ENCODE data around the gene CCSER1.
A peak's percentile ranks its signal among the peaks of the same experiment; 100 is the strongest.
"Not testable (repeated sequence)": the region's sequence is repeated elsewhere in the genome, so short reads cannot be mapped to it uniquely, and the experiment has no call there.

CCSER1 gene

GRCh38 chr4:91359041-91360031, 1232.1 kb downstream of the CCSER1 start:
- no peak for DNase-seq (ENCODE audit: low read depth, low spot score)

GRCh38 chr4:91362125-91362524, 1234.9 kb downstream of the CCSER1 start:
- no peak for DNase-seq (ENCODE audit: low read depth, low spot score)

DNA sequence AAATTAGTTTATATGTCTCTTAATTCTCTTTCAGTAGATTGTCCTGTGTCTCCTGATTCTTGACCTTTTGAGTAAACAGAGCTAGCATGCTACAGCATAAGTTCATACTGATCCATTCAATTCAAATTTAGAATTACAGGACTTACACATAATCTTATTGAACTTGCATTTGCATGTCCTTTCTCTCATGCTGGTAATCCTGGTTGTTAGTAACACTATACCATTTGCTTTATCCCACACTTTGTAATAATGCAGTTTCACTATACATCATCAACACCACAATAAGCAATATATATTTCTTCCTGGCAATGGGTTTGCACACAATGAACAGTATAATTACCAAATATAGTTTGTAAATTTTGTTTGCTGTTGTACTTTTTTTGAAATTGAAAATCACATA, 1239.4 kb downstream of the CCSER1 start:
- no peak for DNase-seq (ENCODE audit: low read depth, low spot score)

DNA sequence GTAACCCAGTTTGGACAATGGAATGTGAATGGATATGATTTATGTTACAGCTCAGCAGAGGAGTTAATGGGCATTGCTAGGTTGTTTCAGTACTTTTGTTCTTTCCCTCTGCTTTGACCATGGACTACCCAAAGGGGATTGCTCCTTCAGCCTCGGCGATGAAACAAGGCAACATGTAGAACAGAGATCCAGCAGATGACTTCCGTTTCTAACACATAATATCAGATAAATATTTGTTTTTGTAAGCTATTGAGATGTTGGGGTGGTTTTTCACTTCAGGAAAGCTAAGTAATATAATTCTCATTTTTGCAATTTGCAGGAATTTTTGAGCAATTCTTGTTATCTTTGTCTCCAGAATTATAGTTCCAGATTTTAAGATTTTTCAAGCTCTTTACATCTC, 1241.9 kb downstream of the CCSER1 start:
- DNase-seq (ENCODE audit: low read depth, low spot score) = no peak

DNA sequence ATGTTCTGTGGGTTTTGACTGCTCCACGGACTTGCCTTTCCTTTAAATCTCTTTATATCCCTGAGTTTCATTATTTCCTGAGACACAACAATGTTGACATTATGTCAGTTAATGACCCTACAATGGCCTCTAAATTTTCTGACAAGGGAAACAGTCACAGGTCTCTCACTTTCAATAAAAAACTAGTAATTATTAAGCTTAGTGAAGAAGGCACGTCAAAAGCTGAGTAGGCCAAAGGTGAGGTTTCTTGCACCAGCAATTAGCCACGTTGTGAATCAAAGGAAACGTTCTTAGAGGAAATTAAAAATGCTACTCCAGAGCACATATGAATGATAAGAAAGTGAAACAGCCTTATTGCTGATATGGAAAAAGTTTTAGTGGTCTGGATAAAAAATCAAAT, 1246.4 kb downstream of the CCSER1 start:
- DNase-seq (ENCODE audit: low read depth, low spot score) = no peak

GRCh38 chr4:91405431-91405830, 1278.2 kb downstream of the CCSER1 start:
- DNase-seq (ENCODE audit: low read depth, low spot score) = not testable (repeated sequence)

GRCh38 chr4:91422011-91422410, 1294.8 kb downstream of the CCSER1 start:
- DNase-seq (ENCODE audit: low read depth, low spot score) = no peak

GRCh38 chr4:91426725-91427124, 1299.5 kb downstream of the CCSER1 start:
- DNase-seq (ENCODE audit: low read depth, low spot score) = no peak

DNA sequence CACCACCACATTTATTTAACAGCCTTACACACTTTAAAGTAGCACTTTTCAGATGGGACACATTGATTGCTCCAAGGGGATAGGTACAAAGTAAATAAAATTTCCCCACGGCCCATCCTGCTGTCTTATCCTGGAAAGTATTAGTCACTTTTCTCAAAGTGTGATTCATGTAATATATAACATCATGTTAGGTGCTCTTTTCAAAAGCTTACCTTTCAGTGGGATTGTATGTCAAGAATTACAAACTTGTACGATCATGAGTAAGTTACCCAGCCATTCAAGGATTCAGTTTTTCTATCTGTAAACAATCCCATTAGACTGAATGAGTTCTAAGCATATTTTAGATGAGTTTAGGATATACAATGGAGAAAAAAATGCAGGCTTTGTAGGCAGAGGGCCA, 1300.0 kb downstream of the CCSER1 start:
- no peak for DNase-seq (ENCODE audit: low read depth, low spot score)

GRCh38 chr4:91434631-91435030, 1307.4 kb downstream of the CCSER1 start:
- no peak for DNase-seq (ENCODE audit: low read depth, low spot score)

DNA sequence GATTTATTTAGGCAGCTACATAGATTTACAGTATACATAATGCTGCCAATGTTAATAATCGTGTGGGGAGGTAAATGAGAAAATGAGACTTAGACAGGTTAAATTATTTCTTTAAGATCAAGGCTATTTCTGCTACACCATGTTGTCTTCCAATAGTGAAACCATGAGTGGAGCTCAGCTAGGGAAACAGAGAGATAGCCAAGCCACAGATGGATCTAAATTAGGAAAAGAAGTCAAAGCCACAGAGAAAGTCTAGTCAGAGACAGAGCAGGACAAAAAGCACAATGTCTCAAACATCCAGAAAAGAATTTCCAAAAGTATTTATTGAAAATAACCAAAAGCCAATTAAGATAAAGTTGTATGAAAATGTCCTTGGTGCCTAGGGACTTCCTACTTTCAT, 1309.4 kb downstream of the CCSER1 start:
- no peak for DNase-seq (ENCODE audit: low read depth, low spot score)

DNA sequence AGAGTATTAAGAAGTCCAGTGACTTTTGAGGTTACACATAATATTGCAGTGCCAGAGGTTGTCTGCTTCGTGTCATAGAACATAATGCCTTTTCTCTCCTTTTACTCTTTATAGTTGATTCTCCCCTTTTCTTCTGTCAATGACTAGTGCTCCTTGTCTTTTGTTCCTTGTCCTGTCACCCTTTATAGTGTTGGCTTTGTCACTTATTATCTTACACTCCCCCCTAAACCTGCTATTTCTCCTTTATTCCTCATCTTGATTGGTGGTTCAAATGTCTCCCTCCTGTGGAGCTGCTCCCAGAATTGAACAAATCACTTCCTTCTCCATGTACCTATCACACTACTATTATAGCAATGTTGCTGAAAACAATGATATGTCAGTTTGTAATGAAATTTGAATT, 1320.0 kb downstream of the CCSER1 start:
- no peak for DNase-seq (ENCODE audit: low read depth, low spot score)

DNA sequence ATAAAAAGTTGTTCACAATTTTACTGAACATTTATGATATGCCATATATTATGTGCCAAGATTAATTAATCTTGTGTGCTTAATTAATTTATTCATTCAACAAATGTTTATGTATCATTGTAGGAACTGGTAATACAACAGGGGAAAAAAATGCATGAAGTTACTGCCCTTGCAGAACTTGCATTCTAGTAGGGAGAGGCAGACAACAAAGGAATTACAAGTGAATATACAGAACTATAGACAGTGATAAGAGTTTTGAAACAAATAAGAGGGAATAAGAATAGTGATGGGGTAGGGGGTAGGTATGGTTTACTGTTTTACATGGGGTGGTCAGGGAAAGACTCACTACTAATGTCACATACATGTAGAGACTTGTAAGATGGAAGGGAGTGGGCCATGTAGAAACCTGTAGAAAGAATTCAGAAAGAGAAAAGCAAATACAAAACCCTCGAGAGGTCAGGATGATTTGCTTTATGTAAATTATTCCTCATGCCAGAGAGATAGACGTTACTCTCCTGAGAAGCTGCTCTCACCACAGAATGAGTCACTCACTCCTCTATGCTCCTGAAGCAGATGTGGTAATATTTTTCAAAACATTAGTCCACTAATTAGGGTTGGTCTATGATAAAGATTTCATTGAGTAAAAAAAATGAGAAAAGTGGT, 1321.6 kb downstream of the CCSER1 start:
- DNase-seq (ENCODE audit: low read depth, low spot score) = no peak

DNA sequence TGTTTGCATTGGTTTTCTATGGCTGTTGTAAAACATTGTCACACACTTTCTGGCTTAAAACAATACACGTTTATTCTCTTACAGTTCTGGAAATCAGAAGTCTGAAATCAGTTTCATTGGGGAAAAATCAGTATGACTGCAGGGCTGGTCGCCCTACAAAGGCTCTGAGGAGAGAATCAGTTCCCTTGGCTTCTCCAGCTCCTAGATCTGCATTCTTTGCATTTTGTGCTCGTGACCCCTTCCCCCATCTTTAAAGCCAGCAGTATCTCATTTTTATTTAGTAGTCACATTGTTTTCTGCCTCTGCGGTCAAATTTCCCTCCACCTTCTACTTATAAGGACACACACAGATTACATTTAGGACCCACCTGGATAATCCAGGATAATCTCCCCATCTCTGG, 1326.9 kb downstream of the CCSER1 start:
- DNase-seq (ENCODE audit: low read depth, low spot score) = no peak

DNA sequence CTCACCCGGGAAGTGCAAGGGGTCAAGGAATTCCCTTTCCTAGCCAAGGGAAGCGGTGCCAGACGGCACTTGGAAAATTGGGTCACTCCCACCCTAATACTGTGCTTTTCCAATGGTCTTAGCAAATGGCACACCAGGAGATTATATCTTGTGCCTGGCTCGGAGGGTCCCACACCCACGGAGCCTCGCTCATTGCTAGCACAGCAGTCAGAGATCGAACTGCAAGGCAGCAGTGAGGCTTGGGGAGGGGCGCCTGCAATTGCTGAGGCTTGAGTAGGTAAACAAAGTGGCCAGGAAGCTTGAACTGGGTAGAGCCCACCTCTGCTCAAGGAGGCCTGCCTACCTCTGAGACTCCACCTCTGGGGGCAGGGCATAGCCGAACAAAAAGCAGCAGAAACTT, 1335.4 kb downstream of the CCSER1 start:
- DNase-seq (ENCODE audit: low read depth, low spot score) = not testable (repeated sequence)

- DNase-seq (ENCODE audit: low read depth, low spot score) = no peak
Observed at GRCh38 chr4:91470671-91471070, 1343.5 kb downstream of the CCSER1 start.

DNA sequence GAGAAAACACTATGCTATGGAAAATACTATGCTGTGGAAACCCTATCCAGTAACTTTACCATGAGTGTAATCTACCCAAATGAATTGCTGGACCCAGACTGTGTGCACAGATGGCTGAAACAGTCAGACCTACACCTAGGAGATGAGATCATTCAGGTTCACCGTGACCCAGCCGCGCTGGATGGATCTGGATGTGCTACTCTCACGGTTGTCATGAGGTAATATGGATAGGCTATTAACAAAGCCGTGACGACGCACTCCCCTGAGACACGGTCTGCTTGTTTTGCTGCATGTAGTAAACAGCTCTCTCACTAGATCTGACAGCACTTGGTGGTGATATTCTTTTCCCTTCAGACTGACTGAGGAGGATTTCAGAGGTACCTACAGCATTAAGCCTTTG, 1344.1 kb downstream of the CCSER1 start:
- DNase-seq (ENCODE audit: low read depth, low spot score) = no peak

- DNase-seq (ENCODE audit: low read depth, low spot score) = no peak
Observed at GRCh38 chr4:91472046-91472445, 1344.9 kb downstream of the CCSER1 start.

DNA sequence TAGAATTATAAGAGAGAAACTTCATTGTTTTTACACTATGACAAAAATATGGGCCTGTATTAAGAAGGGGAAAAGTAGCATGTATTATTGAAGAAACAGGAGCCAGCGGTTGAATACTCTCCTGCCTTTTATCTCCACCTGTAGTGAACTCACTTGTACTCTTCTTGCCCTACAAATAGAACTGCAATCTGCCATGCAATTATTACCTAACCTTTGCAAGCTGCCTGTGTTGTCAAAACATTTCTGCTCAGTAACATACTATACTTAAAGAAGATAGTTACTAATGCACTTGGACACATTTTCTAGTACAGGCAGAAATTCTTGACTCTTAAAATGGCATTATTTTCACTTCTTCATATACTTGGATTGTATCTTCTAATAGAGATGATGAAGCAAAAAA, 1358.2 kb downstream of the CCSER1 start:
- DNase-seq (ENCODE audit: low read depth, low spot score) = no peak

GRCh38 chr4:91488946-91489345, 1361.8 kb downstream of the CCSER1 start:
- DNase-seq (ENCODE audit: low read depth, low spot score) = no peak

DNA sequence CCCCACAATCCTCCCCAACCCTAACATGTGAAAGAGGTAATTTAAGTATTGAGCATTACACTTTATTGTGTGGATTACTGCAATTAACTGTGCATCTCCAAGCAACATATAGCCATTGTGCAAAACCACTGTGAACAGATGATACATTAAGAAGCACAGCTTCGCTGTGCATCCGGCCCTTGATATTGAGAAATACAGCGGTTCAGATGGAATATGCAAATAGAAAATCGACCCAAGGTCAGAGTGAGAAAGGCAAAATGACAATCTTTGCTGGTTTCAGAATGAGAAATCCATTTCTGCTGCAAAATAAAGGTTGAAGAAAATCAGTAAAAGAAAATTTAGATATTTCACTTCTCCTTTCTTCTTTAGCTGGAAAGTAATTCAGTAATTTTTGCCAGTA, 1370.7 kb downstream of the CCSER1 start:
- no peak for DNase-seq (ENCODE audit: low read depth, low spot score)

DNA sequence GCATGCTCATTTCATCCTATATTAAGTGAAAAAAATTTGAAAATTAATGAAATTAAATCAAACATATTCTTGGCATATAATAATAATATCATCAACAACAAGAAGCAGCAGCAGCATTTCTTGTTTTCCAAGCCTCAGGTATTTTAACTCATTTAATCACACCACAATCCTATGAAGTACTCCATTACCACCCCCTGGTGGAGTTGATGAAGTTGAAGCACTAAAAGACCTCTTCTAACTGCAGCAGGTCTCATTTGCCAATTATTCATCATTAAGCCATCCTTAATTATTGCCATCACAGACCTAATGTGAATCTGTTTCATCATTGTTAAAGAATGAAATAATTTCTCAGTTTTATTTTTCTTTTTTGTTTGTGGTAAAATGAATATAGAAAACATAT, 1375.2 kb downstream of the CCSER1 start:
- peak; percentile 15 for DNase-seq (ENCODE audit: low read depth, low spot score)

- no peak for DNase-seq (ENCODE audit: low read depth, low spot score)
Observed at GRCh38 chr4:91513326-91513725, 1386.1 kb downstream of the CCSER1 start.

Data from iPS DF 19.7 (cell line).